WI38 (cell line): Measurements from ENCODE around the gene RTP1.

Experiments used
- H3K4me3 ChIP-seq: 2 replicates; pipeline ENCODE4 v1.5.1; 2011; ENCODE audit warnings: low read depth, mild to moderate bottlenecking, control low read depth, low read length
- TF ChIP-seq, protein P1 (sequence below): IDR thresholded peaks from 2 replicates; pipeline ENCODE4 v1.5.1; 2012; ENCODE audit warnings: low read depth, mild to moderate bottlenecking, control low read depth, low read length

Gene RTP1

DNA sequence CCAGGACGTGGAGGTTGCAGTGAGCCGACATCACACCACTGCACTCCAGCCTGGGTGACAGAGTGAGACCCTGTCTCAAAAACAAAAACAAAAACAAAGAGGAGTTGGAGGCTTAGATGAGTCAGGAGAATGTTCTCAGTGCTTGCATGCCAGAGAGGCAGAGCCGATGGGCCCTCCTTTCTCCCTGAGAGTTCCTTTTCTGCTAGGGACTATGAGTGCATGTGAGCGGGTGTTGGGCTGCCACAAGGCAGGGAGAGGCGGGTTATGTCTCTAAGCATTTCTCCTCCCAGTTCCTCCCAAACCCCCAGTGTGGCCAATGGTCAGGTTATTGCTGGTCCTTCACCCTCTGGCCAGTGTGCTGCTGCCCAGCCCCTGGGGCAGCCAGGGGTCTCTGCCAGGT is 45.1 kb downstream of the RTP1 start:
- no peak overlapping the region for H3K4me3 ChIP-seq
- TF ChIP-seq, protein P1, sequence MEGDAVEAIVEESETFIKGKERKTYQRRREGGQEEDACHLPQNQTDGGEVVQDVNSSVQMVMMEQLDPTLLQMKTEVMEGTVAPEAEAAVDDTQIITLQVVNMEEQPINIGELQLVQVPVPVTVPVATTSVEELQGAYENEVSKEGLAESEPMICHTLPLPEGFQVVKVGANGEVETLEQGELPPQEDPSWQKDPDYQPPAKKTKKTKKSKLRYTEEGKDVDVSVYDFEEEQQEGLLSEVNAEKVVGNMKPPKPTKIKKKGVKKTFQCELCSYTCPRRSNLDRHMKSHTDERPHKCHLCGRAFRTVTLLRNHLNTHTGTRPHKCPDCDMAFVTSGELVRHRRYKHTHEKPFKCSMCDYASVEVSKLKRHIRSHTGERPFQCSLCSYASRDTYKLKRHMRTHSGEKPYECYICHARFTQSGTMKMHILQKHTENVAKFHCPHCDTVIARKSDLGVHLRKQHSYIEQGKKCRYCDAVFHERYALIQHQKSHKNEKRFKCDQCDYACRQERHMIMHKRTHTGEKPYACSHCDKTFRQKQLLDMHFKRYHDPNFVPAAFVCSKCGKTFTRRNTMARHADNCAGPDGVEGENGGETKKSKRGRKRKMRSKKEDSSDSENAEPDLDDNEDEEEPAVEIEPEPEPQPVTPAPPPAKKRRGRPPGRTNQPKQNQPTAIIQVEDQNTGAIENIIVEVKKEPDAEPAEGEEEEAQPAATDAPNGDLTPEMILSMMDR = no peak

DNA sequence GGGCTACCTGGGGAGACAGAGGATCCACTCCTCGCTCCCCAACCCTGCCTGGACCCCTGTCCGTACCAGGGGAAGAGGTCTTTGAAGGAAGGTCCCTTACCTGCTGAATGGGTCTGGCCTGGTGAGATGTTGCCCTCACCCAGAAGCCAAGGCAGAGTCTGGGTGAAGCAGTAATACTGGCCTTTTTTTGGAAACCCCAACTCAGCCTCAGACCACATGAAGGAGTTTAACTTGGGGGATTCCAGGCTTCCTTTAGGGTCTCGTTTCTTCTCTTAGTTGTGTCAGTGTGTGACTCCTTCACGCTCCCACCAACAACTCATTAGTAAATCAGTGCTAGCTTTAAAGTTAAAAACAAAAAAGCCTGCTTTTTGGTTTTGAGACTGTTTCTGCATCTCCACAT is 45.6 kb downstream of the RTP1 start:
- TF ChIP-seq, protein P1 = no peak
- no peak overlapping the region for H3K4me3 ChIP-seq

DNA sequence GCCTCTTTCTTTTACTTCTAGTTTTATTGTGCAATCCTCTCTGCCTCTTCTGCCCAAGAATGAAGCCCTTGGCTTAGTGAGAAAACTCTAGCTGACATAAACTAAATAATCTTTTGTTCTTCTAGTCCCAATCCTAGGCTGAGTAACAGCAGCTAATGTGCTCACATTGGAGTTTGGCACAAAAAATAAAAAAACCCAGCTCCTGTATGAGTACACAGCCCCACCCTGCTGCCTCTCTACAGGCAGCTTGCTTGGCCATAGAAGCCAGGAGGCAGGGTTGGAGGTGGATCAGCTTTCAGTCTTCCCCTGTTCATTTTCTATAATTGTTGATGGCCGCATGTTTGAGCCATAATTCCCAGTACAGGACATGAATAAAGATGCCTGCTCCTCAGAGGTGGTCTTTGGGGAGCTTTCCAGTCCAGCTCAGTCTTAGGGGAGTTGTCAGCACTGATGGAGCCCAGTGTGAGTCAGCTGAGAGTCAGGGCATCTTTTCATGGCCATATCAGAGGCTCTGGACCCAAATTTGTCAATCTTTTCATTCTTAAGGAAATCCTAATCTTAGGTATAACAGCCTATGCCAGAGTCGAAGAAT is 46.7 kb downstream of the RTP1 start:
- TF ChIP-seq, protein P1 = no peak
- H3K4me3 ChIP-seq = no peak overlapping the region

DNA sequence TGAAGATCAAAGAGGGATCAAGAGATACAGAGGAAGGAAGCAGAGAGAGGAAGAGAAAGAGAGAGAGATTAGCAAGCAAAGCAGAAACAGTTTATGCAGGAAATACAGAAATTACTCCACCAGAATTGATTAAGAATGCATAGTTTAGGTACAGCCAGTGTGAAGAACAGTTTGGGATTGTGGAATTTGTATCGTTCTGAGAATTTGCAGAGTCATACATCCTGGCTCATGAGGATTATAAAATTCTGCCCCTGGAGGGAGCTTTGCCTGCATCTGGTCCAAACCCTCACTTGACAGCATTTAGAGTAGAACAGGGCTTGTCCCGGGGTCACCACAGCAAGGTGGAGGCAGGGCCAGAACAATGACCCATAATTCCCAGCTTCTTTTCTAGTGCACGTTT is 50.1 kb downstream of the RTP1 start:
- no peak overlapping the region for H3K4me3 ChIP-seq
- TF ChIP-seq, protein P1 = no peak
